ENCODE data around the gene ZNF117. TPM values are rescaled to one million over a fixed set of nuclear protein-coding genes. Genes with fewer than 3 reads are reported as not detected.

ZNF117 gene
- total and polyA plus RNA-seq, 9 of the 15 experiments (the other 6 are each of a cell fraction or from before 2014, with no cell fraction given), result 2.5 to 18.9 (median 14.1) TPM

DNA sequence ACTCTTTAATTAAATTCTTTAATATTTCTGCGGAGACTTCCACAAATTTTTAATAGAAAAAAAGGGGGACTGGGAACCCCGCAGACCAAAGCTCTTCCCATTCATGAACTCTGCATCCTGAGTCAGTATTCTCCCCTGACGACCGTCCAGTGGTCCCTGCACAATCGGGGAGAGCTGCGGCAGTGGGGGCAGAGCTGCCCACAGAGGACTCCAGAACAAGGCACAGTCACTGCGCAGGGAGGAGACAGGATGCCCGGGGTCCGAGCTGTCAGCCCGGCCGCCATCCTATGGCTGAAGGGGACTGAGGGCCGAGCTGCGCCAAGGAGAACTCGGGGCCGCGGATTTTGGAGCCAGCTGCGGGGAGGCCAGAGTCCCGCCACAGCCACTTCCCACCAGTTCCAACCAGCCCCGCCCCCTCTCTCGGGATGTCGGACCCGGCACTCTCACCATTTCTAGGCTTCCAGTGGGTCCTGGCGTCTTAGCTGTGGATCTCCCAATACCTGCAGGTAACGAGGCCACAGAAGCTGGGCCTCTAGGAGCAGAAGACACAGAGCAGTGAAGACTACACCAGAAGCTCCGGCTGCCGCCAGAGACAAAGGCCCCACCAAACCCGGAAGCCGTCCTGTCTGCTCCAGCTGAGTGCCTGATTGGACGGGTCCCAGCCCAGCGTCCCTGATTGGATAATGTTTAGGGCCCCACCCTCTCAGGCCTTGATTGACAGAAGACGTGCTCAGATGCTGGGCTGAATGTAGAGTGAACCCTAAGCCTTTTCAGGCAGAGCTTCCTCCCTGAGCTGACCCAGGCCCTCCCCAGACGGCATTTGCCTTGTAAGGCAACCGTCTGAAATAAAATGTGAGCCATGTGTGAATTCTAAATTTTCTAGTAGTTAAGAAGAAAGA lies 15.5 kb upstream of the ZNF117 start, which contains the start of gene ERV3-1 (continued):
- TF ChIP-seq HEY1 (CRISPR knock-in tag; IDR thresholded peaks at IDR 0.05; ENCODE audit: borderline replicate concordance) (no peak), MTA2 (IDR thresholded peaks at IDR 0.05; ENCODE audit: low read depth) (no peak), RUNX1 (IDR thresholded peaks at IDR 0.05; ENCODE audit: low read depth) (no peak), PTTG1 (tag; IDR thresholded peaks at IDR 0.05; ENCODE audit: low read depth) (no peak), SMAD3 (CRISPR knock-in tag; conservative IDR thresholded peaks at IDR 0.05) (no peak), ARHGAP35 (IDR thresholded peaks at IDR 0.05; ENCODE audit: partially characterized antibody) (no peak), FOXM1 (IDR thresholded peaks at IDR 0.05; ENCODE audit: low read depth) (no peak), FOXM1 (CRISPR knock-in tag; IDR thresholded peaks at IDR 0.05; ENCODE audit: low read depth) (no peak), NBN (IDR thresholded peaks at IDR 0.05; ENCODE audit: low read depth) (no peak), HDAC8 (tag; IDR thresholded peaks at IDR 0.05) (0 out of 2 replicates have a peak, but pooled peaks have one; percentile 50), POLR3A (IDR thresholded peaks at IDR 0.05; ENCODE audit: borderline replicate concordance, extremely low read depth, insufficient read depth, insufficient read length) (no peak), SMAD2 (IDR thresholded peaks at IDR 0.05; ENCODE audit: low read depth, low read length) (no peak), HMG20B (CRISPR knock-in tag; IDR thresholded peaks at IDR 0.05) (no peak), NCOR1 (IDR thresholded peaks at IDR 0.05) (no peak), CBX8 (IDR thresholded peaks at IDR 0.05; ENCODE audit: borderline replicate concordance, extremely low read depth, low read depth, low read length, poor library complexity, severe bottlenecking) (no peak), ZNF175 (CRISPR knock-in tag; IDR thresholded peaks at IDR 0.05; ENCODE audit: low read depth) (no peak), PHTF2 (CRISPR knock-in tag; IDR thresholded peaks at IDR 0.05) (no peak), ZNF316 (IDR thresholded peaks at IDR 0.05) (peak; percentile 17; the same call in 1 of the 2 replicates), MCM3 (IDR thresholded peaks at IDR 0.05) (no peak), KDM1A (IDR thresholded peaks at IDR 0.05) (no peak), CCNT2 (IDR thresholded peaks at IDR 0.05; ENCODE audit: borderline replicate concordance, extremely low read depth, insufficient read length, low read depth, low read length) (no peak), NFYB (IDR thresholded peaks at IDR 0.05; ENCODE audit: extremely low read depth, insufficient read length) (peak; percentile 99), ZNF699 (CRISPR knock-in tag; IDR thresholded peaks at IDR 0.05; ENCODE audit: insufficient replicate concordance) (no peak)
- TF ChIP-seq, protein P1, sequence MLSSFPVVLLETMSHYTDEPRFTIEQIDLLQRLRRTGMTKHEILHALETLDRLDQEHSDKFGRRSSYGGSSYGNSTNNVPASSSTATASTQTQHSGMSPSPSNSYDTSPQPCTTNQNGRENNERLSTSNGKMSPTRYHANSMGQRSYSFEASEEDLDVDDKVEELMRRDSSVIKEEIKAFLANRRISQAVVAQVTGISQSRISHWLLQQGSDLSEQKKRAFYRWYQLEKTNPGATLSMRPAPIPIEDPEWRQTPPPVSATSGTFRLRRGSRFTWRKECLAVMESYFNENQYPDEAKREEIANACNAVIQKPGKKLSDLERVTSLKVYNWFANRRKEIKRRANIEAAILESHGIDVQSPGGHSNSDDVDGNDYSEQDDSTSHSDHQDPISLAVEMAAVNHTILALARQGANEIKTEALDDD (IDR thresholded peaks at IDR 0.05), result no peak
- TF ChIP-seq, protein P2, sequence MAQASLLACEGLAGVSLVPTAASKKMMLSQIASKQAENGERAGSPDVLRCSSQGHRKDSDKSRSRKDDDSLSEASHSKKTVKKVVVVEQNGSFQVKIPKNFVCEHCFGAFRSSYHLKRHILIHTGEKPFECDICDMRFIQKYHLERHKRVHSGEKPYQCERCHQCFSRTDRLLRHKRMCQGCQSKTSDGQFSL (CRISPR knock-in tag; IDR thresholded peaks at IDR 0.05), result no peak
- TF ChIP-seq, protein P2 (tag; IDR thresholded peaks at IDR 0.05), result no peak
- TF ChIP-seq, protein P3, sequence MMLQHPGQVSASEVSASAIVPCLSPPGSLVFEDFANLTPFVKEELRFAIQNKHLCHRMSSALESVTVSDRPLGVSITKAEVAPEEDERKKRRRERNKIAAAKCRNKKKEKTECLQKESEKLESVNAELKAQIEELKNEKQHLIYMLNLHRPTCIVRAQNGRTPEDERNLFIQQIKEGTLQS (IDR thresholded peaks at IDR 0.05), result no peak
- TF ChIP-seq, protein P3 (CRISPR knock-in tag; conservative IDR thresholded peaks at IDR 0.05), result no peak; the same call in 1 of the 2 replicates

Data from K562 (cell line).